ENCODE measurements around the gene BMX. TPM values are rescaled to one million over a fixed set of nuclear protein-coding genes. Genes with fewer than 3 reads are reported as not detected.

The BMX gene
- total RNA-seq = 2.6 and 4.6 TPM in 2 replicates

DNA sequence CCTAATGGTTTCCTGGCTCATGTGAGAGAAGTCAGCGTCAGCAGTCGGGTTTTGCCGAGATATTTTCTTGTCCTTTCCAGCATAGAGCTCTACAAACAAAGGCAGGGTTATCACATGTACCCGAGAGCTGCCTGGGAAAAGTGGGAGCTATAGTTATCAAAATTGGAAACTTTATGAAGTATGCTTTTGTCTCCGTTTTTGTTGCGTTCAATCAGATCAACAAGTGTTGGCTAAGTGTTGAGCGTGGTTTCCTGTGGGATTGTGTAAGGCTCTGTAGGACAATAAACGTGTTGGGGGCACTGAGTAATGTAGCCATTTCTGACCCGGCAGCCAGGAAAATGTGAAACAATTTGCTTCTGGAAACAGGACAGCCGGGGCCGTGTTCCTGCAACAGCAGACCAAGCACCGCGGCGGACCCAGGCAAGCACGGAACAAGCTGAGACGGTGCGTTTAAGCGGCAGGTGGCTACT, at the start of gene BMX:
TSS of gene BMX (plus strand) at position 311 of the 470 bp plus-strand sequence. CDS start 7,547 bp downstream, outside the sequence.

DNA sequence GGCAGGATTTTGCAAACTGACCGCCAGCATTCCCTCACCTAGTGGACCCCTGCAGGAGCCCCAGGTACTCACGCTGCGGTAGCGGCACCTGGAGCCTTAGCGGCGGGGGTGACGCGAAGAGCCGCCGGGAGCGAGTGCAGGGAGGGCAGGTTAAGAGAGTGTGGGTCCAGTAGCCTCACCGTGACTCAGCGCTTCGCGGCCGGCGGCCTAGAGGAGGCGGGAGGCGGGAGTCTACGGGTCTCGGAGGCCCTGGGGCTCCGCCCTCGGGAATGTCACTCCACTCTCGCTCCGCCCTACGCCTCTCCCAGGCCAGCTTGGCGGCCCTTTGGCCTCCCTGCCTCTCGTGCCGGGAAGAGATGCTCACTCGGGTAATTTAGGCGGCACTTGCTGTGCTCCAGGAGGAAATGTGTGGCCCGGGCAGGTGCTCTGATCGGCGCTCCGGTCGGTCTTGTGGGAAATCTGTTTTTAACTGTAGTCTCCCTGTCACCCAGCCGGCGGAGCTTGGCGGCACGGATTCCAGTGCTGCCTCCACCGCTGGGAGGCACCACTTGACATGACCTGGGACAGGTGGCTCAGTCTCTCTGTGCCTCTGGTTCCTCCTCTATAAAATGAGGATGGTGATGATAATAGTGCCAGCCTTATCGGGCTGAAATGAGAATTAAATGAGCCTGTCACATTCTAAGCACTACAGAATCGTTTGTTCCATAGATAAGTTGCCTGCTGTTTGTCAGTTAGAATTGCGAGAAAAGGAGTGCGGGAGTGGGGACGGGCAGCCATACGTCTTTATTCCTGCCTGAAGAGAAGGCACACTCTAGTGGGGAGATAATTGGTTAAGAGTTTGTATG, 7.3 kb upstream of the BMX start, which contains the start of gene PIR:
TSS of gene PIR (minus strand) at position 216 of the 845 bp plus-strand sequence. CDS start 2,076 bp downstream, outside the sequence.

DNA sequence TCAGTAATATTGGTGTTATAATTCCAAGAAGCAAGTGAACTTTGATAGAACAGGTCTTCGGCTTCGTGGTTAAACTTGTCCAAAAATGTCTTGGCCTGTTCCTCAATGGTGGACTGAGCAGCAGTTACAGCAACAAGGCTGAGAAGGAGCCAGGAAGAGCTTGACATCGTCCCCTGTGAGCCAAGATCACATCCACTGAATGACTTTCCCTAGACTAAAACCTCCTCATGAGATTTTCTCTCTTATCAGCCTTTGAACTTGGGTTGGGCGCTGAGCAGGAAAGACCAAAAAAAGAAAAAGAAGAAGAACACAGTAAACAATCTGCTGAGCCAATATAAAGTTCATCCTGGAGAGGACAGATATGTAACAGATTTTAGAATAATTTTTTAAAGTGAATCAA, 100.1 kb downstream of the BMX start, which contains the start of gene ACE2:
TSS of gene ACE2 (minus strand) at position 216 of the 400 bp plus-strand sequence. CDS start at position 167, 49 bp downstream.

Other genes with a start within 250 kb of the BMX start
- gene ASB9, start 230.7 kb upstream of the BMX start, total RNA-seq = 1.6 and 2.6 TPM in 2 replicates
- 0.06 TPM in 1 of 2 replicates, not detected in the other for gene ASB11, start 185.2 kb upstream of the BMX start, total RNA-seq
- 9.3 and 9.5 TPM in 2 replicates for gene PIGA, start 165.3 kb upstream of the BMX start, total RNA-seq
- 0.37 and 0.40 TPM in 2 replicates for gene VEGFD, start 116.4 kb upstream of the BMX start, total RNA-seq
- 14.5 and 15.5 TPM in 2 replicates for gene PIR, start 7.5 kb upstream of the BMX start, total RNA-seq
- 0.12 and 0.40 TPM in 2 replicates for gene ACE2, start 100.2 kb downstream of the BMX start, total RNA-seq
- under 0.01 and 0.06 TPM in 2 replicates for gene CLTRN, start 164.0 kb downstream of the BMX start, total RNA-seq
- 20.6 and 23.1 TPM in 2 replicates for gene CA5B, start 237.5 kb downstream of the BMX start, total RNA-seq